Measurements from ENCODE around the gene OSBPL5.

The OSBPL5 gene

GRCh38 chr11:3201677-3202181 is 36.6 kb upstream of the OSBPL5 start:
- no peaks in the 10 kb centered on the region for H3K4me1 Mint-ChIP-seq
- H3K9me3 Mint-ChIP-seq, result no peaks in the 10 kb centered on the region
- DNase-seq, result no peak
- no peak overlapping the region for H3K4me3 Mint-ChIP-seq
- H3K36me3 Mint-ChIP-seq, result no peaks in the 10 kb centered on the region
- no peak overlapping the region for H3K27ac Mint-ChIP-seq
- H3K27me3 Mint-ChIP-seq, result peaks cover 58% of the 10 kb centered on the region
- CTCF ChIA-PET, result no interaction called here

- no peak overlapping the region for H3K27ac Mint-ChIP-seq
- CTCF ChIA-PET, result no interaction called here
- no peaks in the 10 kb centered on the region for H3K36me3 Mint-ChIP-seq
- H3K9me3 Mint-ChIP-seq, result no peaks in the 10 kb centered on the region
- no peaks in the 10 kb centered on the region for H3K4me1 Mint-ChIP-seq
- H3K27me3 Mint-ChIP-seq, result peaks cover 58% of the 10 kb centered on the region
- no peak for DNase-seq
- no peak overlapping the region for H3K4me3 Mint-ChIP-seq
These were observed 36.0 kb upstream of the OSBPL5 start for GRCh38 chr11:3201112-3201581.

- no peak for DNase-seq
- Mint-ChIP-seq H3K27me3 (peaks cover 58% of the 10 kb centered on the region), H3K4me1 (no peaks in the 10 kb centered on the region), H3K4me3 (no peak overlapping the region), H3K36me3 (no peaks in the 10 kb centered on the region), H3K27ac (no peak overlapping the region), H3K9me3 (no peaks in the 10 kb centered on the region)
- CTCF ChIA-PET, result no interaction called here
These were observed 35.4 kb upstream of the OSBPL5 start for GRCh38 chr11:3200388-3201111.

- no peaks in the 10 kb centered on the region for H3K9me3 Mint-ChIP-seq
- H3K4me3 Mint-ChIP-seq, result no peak overlapping the region
- no peak overlapping the region for H3K27ac Mint-ChIP-seq
- CTCF ChIA-PET, result no interaction called here
- no peaks in the 10 kb centered on the region for H3K36me3 Mint-ChIP-seq
- H3K27me3 Mint-ChIP-seq, result peaks cover 49% of the 10 kb centered on the region
- H3K4me1 Mint-ChIP-seq, result no peaks in the 10 kb centered on the region
- no peak for DNase-seq
These were observed 34.6 kb upstream of the OSBPL5 start for GRCh38 chr11:3199537-3200295.

GRCh38 chr11:3198815-3199214 is 33.7 kb upstream of the OSBPL5 start:
- no peak overlapping the region for H3K27ac Mint-ChIP-seq
- H3K4me1 Mint-ChIP-seq, result no peaks in the 10 kb centered on the region
- no peaks in the 10 kb centered on the region for H3K36me3 Mint-ChIP-seq
- no peak overlapping the region for H3K4me3 Mint-ChIP-seq
- no peak for DNase-seq
- no peaks in the 10 kb centered on the region for H3K9me3 Mint-ChIP-seq
- CTCF ChIA-PET, result no interaction called here
- peaks cover 41% of the 10 kb centered on the region for H3K27me3 Mint-ChIP-seq

GRCh38 chr11:3197878-3198528 is 32.9 kb upstream of the OSBPL5 start:
- H3K9me3 Mint-ChIP-seq, result no peaks in the 10 kb centered on the region
- H3K27ac Mint-ChIP-seq, result no peak overlapping the region
- no peaks in the 10 kb centered on the region for H3K4me1 Mint-ChIP-seq
- DNase-seq, result no peak
- no peaks in the 10 kb centered on the region for H3K36me3 Mint-ChIP-seq
- CTCF ChIA-PET, result no interaction called here
- peaks cover 33% of the 10 kb centered on the region for H3K27me3 Mint-ChIP-seq
- no peak overlapping the region for H3K4me3 Mint-ChIP-seq

- Mint-ChIP-seq H3K4me1 (no peaks in the 10 kb centered on the region), H3K27me3 (peaks cover 25% of the 10 kb centered on the region), H3K36me3 (no peaks in the 10 kb centered on the region), H3K9me3 (no peaks in the 10 kb centered on the region), H3K4me3 (no peak overlapping the region), H3K27ac (no peak overlapping the region)
- DNase-seq, result no peak
- CTCF ChIA-PET, result no interaction called here
These were observed 32.1 kb upstream of the OSBPL5 start for GRCh38 chr11:3197044-3197695.

- no peak overlapping the region for H3K4me3 Mint-ChIP-seq
- CTCF ChIA-PET, result no interaction called here
These were observed 31.3 kb upstream of the OSBPL5 start for GRCh38 chr11:3196161-3197043.

GRCh38 chr11:3195251-3196160 is 30.4 kb upstream of the OSBPL5 start:
- Mint-ChIP-seq H3K4me1 (no peaks in the 10 kb centered on the region), H3K27ac (no peak overlapping the region), H3K9me3 (no peaks in the 10 kb centered on the region), H3K4me3 (no peak overlapping the region), H3K36me3 (no peaks in the 10 kb centered on the region), H3K27me3 (peaks cover 8% of the 10 kb centered on the region)
- no peak for DNase-seq
- CTCF ChIA-PET, result no interaction called here

More at GRCh38 chr11:3196161-3197043, 31.3 kb upstream of the OSBPL5 start:
- no peak overlapping the region for H3K27ac Mint-ChIP-seq
- H3K27me3 Mint-ChIP-seq, result peaks cover 17% of the 10 kb centered on the region
- no peaks in the 10 kb centered on the region for H3K4me1 Mint-ChIP-seq
- H3K36me3 Mint-ChIP-seq, result no peaks in the 10 kb centered on the region
- no peaks in the 10 kb centered on the region for H3K9me3 Mint-ChIP-seq
- DNase-seq, result no peak

GRCh38 chr11:3194016-3194816 is 29.1 kb upstream of the OSBPL5 start:
- Mint-ChIP-seq H3K4me3 (no peak overlapping the region), H3K36me3 (no peaks in the 10 kb centered on the region), H3K27me3 (no peaks in the 10 kb centered on the region), H3K9me3 (no peaks in the 10 kb centered on the region), H3K4me1 (no peaks in the 10 kb centered on the region), H3K27ac (no peak overlapping the region)
- CTCF ChIA-PET, result no interaction called here
- no peak for DNase-seq

GRCh38 chr11:3193373-3194015 is 28.4 kb upstream of the OSBPL5 start:
- Mint-ChIP-seq H3K4me1 (no peaks in the 10 kb centered on the region), H3K9me3 (no peaks in the 10 kb centered on the region), H3K36me3 (no peaks in the 10 kb centered on the region), H3K4me3 (no peak overlapping the region), H3K27me3 (no peaks in the 10 kb centered on the region), H3K27ac (no peak overlapping the region)
- CTCF ChIA-PET, result no interaction called here
- DNase-seq, result no peak

All from activated naive CD4-positive, alpha-beta T cell treated with anti-CD3 and anti-CD28 coated beads, Interleukin-2, amount 10 ng/mL, durations not matched to agents 7 days and 5 days (primary cell).